Measurements from ENCODE around the gene GPR50. TPM values are rescaled to one million over a fixed set of nuclear protein-coding genes. Genes with fewer than 3 reads are reported as not detected.

The GPR50 gene
- total and polyA plus RNA-seq, 2 of the 8 experiments (the other 6 are each of a cell fraction or from before 2014, with no cell fraction given): 1.6 to 1.9 TPM

DNA sequence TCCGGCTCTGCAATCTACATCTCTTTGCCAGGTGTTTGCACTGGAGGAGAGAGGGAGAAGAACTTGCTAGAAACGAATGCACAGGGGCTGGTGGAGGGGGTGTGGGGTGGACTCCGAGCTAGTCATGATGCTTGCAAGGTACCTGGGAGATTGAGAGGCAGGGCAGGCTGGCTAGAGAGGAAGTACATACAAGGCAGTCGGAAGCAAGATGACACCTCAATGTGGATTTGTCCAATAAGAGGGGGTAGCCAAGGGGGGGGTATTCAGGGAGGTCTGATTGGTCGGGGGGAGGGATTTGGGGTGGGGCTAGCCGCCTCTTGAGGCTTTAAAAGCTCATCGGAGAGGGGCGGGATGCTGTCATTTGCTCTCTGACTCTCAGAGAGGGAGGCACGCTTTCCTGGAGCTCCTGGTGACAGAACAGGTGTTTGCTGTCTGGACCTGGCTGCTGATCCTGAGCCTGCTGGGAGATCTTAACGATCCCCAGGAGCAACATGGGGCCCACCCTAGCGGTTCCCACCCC, at the start of gene GPR50 (continued):
- TF ChIP-seq, protein P1, sequence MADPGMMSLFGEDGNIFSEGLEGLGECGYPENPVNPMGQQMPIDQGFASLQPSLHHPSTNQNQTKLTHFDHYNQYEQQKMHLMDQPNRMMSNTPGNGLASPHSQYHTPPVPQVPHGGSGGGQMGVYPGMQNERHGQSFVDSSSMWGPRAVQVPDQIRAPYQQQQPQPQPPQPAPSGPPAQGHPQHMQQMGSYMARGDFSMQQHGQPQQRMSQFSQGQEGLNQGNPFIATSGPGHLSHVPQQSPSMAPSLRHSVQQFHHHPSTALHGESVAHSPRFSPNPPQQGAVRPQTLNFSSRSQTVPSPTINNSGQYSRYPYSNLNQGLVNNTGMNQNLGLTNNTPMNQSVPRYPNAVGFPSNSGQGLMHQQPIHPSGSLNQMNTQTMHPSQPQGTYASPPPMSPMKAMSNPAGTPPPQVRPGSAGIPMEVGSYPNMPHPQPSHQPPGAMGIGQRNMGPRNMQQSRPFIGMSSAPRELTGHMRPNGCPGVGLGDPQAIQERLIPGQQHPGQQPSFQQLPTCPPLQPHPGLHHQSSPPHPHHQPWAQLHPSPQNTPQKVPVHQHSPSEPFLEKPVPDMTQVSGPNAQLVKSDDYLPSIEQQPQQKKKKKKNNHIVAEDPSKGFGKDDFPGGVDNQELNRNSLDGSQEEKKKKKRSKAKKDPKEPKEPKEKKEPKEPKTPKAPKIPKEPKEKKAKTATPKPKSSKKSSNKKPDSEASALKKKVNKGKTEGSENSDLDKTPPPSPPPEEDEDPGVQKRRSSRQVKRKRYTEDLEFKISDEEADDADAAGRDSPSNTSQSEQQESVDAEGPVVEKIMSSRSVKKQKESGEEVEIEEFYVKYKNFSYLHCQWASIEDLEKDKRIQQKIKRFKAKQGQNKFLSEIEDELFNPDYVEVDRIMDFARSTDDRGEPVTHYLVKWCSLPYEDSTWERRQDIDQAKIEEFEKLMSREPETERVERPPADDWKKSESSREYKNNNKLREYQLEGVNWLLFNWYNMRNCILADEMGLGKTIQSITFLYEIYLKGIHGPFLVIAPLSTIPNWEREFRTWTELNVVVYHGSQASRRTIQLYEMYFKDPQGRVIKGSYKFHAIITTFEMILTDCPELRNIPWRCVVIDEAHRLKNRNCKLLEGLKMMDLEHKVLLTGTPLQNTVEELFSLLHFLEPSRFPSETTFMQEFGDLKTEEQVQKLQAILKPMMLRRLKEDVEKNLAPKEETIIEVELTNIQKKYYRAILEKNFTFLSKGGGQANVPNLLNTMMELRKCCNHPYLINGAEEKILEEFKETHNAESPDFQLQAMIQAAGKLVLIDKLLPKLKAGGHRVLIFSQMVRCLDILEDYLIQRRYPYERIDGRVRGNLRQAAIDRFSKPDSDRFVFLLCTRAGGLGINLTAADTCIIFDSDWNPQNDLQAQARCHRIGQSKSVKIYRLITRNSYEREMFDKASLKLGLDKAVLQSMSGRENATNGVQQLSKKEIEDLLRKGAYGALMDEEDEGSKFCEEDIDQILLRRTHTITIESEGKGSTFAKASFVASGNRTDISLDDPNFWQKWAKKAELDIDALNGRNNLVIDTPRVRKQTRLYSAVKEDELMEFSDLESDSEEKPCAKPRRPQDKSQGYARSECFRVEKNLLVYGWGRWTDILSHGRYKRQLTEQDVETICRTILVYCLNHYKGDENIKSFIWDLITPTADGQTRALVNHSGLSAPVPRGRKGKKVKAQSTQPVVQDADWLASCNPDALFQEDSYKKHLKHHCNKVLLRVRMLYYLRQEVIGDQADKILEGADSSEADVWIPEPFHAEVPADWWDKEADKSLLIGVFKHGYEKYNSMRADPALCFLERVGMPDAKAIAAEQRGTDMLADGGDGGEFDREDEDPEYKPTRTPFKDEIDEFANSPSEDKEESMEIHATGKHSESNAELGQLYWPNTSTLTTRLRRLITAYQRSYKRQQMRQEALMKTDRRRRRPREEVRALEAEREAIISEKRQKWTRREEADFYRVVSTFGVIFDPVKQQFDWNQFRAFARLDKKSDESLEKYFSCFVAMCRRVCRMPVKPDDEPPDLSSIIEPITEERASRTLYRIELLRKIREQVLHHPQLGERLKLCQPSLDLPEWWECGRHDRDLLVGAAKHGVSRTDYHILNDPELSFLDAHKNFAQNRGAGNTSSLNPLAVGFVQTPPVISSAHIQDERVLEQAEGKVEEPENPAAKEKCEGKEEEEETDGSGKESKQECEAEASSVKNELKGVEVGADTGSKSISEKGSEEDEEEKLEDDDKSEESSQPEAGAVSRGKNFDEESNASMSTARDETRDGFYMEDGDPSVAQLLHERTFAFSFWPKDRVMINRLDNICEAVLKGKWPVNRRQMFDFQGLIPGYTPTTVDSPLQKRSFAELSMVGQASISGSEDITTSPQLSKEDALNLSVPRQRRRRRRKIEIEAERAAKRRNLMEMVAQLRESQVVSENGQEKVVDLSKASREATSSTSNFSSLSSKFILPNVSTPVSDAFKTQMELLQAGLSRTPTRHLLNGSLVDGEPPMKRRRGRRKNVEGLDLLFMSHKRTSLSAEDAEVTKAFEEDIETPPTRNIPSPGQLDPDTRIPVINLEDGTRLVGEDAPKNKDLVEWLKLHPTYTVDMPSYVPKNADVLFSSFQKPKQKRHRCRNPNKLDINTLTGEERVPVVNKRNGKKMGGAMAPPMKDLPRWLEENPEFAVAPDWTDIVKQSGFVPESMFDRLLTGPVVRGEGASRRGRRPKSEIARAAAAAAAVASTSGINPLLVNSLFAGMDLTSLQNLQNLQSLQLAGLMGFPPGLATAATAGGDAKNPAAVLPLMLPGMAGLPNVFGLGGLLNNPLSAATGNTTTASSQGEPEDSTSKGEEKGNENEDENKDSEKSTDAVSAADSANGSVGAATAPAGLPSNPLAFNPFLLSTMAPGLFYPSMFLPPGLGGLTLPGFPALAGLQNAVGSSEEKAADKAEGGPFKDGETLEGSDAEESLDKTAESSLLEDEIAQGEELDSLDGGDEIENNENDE (IDR thresholded peaks at IDR 0.05; ENCODE audit: insufficient replicate concordance, low read length): no peak
- TF ChIP-seq SRF (IDR thresholded peaks at IDR 0.05; ENCODE audit: low read depth, low read length) (no peak), CEBPB (IDR thresholded peaks at IDR 0.05; ENCODE audit: low read depth, low read length) (no peak), CBX8 (IDR thresholded peaks at IDR 0.05; ENCODE audit: borderline replicate concordance, low read depth, low read length) (no peak), ASH2L (IDR thresholded peaks at IDR 0.05; ENCODE audit: low read length) (no peak), RNF2 (IDR thresholded peaks at IDR 0.05; ENCODE audit: borderline replicate concordance, low read depth, low read length, missing control alignments, poor library complexity, severe bottlenecking) (no peak), KDM4A (IDR thresholded peaks at IDR 0.05; ENCODE audit: low read depth, low read length, severe bottlenecking) (no peak), CREB1 (IDR thresholded peaks at IDR 0.05) (no peak), MAFK (IDR thresholded peaks at IDR 0.05; ENCODE audit: low read depth, low read length) (no peak), SP1 (IDR thresholded peaks at IDR 0.05; ENCODE audit: low read depth, low read length) (no peak), EP300 (IDR thresholded peaks at IDR 0.05; ENCODE audit: borderline replicate concordance in 1 of 2, low read depth in 2 of 2, low read length in 2 of 2) (no peak), CBX5 (IDR thresholded peaks at IDR 0.05; ENCODE audit: low read depth, low read length) (no peak)
